H1 (cell line): ENCODE results near the gene RANBP3L.

ENCODE experiments used
- CHD2 ChIP-seq: IDR thresholded peaks from 2 replicates; pipeline ENCODE4 v1.6.1; 2012; ENCODE audit warnings: low read length, improper control_type of control experiment
- CTCF ChIP-seq, 3 experiments: IDR thresholded peaks; 1 replicate in 2 of 3; 2 replicates in 1 of 3; pipeline versions ENCODE4 v1.5.1 to v1.6.1; 2011; ENCODE audit warnings: low read length in 3 of 3, mild to moderate bottlenecking in 3 of 3, inconsistent platforms in 2 of 3, low read depth in 1 of 3, moderate library complexity in 1 of 3; ENCODE audit not compliant: insufficient read depth in 1 of 3; ENCODE audit errors: control extremely low read depth in 1 of 3
- EP300 ChIP-seq, 2 experiments: IDR thresholded peaks; 1 replicate in 1 of 2; 2 replicates in 1 of 2; pipeline ENCODE4 v1.6.1; 2011 to 2012; ENCODE audit warnings: low read depth in 2 of 2, low read length in 2 of 2, mild to moderate bottlenecking in 2 of 2, borderline replicate concordance in 1 of 2, inconsistent platforms in 1 of 2, moderate library complexity in 1 of 2
- JUND ChIP-seq: IDR thresholded peaks from 2 replicates; pipeline ENCODE4 v1.6.1; 2011; ENCODE audit warnings: mild to moderate bottlenecking, improper control_type of control experiment, low read length
- MAX ChIP-seq: IDR thresholded peaks from 2 replicates; pipeline ENCODE4 v1.6.1; 2012; ENCODE audit warnings: inconsistent platforms
- POLR2AphosphoS5 ChIP-seq: IDR thresholded peaks from 2 replicates; pipeline ENCODE4 v1.6.1; 2011; ENCODE audit warnings: low read depth, low read length
- RFX5 ChIP-seq: IDR thresholded peaks from 2 replicates; pipeline ENCODE4 v1.6.1; 2011; ENCODE audit warnings: low read depth, low read length, improper control_type of control experiment, borderline replicate concordance
- SIRT6 ChIP-seq: IDR thresholded peaks from one replicate; pipeline ENCODE4 v1.7.1; 2012; ENCODE audit warnings: low read length, inconsistent platforms
- TAF1 ChIP-seq: IDR thresholded peaks from 2 replicates; pipeline ENCODE4 v1.6.1; 2011; ENCODE audit warnings: mild to moderate bottlenecking, low read depth, low read length
- ZNF274 ChIP-seq: IDR thresholded peaks from 2 replicates; pipeline ENCODE4 v1.7.0; 2012; ENCODE audit warnings: low read length, borderline replicate concordance; ENCODE audit errors: extremely low read depth

DNA sequence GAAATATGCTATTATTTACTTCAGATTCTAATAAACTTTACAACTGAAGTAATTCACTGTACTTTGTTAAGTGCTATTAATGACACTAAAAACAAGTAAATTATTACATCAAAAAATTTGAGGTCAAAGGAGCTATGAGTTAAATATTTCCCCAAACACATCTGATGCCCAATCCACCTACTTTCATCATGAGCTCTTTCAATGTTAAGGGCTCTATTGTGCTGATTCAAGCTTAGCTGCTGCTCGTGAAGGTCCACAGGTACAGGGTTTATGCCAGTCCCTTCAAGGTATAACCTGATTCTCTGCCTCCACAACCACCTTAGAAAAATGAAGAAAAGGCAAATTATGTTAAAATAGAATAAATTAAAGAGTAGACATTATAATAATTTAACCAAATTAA, 84.1 kb downstream of the RANBP3L start:
- no peak for TF ChIP-seq CTCF (IDR thresholded peaks at IDR 0.05; ENCODE audit: control extremely low read depth in 1 of 3, insufficient read depth in 1 of 3, low read depth in 1 of 3, low read length in 3 of 3)
- TF ChIP-seq SIRT6 = no peak
- no peak for TF ChIP-seq EP300 (IDR thresholded peaks at IDR 0.05; ENCODE audit: borderline replicate concordance in 1 of 2, low read depth in 2 of 2, low read length in 2 of 2)
- TF ChIP-seq TAF1 = no peak
- no peak for TF ChIP-seq CHD2
- no peak for TF ChIP-seq ZNF274
- TF ChIP-seq RFX5 = no peak
- no peak for TF ChIP-seq JUND
- TF ChIP-seq MAX = no peak
- TF ChIP-seq POLR2AphosphoS5 = no peak
